ENCODE data around the gene PPP1R36. TPM values are rescaled to one million over a fixed set of nuclear protein-coding genes. Genes with fewer than 3 reads are reported as not detected.

Gene PPP1R36
- total and polyA plus RNA-seq, 4 experiments from 2014 or later: 0.49 TPM; not detected in 3

GRCh38 chr14:64574371-64575107, 24.8 kb downstream of the PPP1R36 start:
- Mint-ChIP-seq H3K27ac (no peak overlapping the region), H3K4me1 (no peaks in the 10 kb centered on the region), H3K27me3 (no peaks in the 10 kb centered on the region), H3K9me3 (no peaks in the 10 kb centered on the region), H3K36me3 (no peaks in the 10 kb centered on the region), H3K4me3 (no peak overlapping the region)
- Histone ChIP-seq H3K9me3 (ENCODE audit: control insufficient read depth in 1 of 2, low read length in 2 of 2) (no peaks in the 10 kb centered on the region), H3K4me3 (ENCODE audit: low read length in 2 of 2) (no peak overlapping the region), H3K4me1 (ENCODE audit: insufficient read depth, low read length) (no peaks in the 10 kb centered on the region), H3K27ac (ENCODE audit: low read depth, low read length) (no peak overlapping the region), H3K36me3 (ENCODE audit: insufficient read depth, low read length) (no peaks in the 10 kb centered on the region), H3K27me3 (ENCODE audit: insufficient read depth, low read length) (no peaks in the 10 kb centered on the region)
- intact Hi-C loops (cut with micrococcal nuclease): no loop called here
- CTCF ChIA-PET (ENCODE audit: partially characterized antibody): no interaction called here
- POLR2A ChIA-PET (ENCODE audit: partially characterized antibody): no interaction called here
- DNase-seq: no peak

GRCh38 chr14:64577211-64577610, 27.4 kb downstream of the PPP1R36 start:
- H3K9me3 ChIP-seq (ENCODE audit: control insufficient read depth in 1 of 2, low read length in 2 of 2): no peaks in the 10 kb centered on the region
- ChIA-PET POLR2A (ENCODE audit: partially characterized antibody) (no interaction called here), CTCF (ENCODE audit: partially characterized antibody) (no interaction called here)
- intact Hi-C loops (cut with micrococcal nuclease): no loop called here
- Mint-ChIP-seq H3K9me3 (no peaks in the 10 kb centered on the region), H3K4me1 (no peaks in the 10 kb centered on the region), H3K36me3 (no peaks in the 10 kb centered on the region), H3K27ac (no peak overlapping the region), H3K4me3 (no peak overlapping the region), H3K27me3 (no peaks in the 10 kb centered on the region)
- H3K27ac ChIP-seq (ENCODE audit: low read depth, low read length): no peak overlapping the region
- H3K27me3 ChIP-seq (ENCODE audit: insufficient read depth, low read length): no peaks in the 10 kb centered on the region
- H3K4me3 ChIP-seq (ENCODE audit: low read length in 2 of 2): no peak overlapping the region
- H3K4me1 ChIP-seq (ENCODE audit: insufficient read depth, low read length): no peaks in the 10 kb centered on the region
- no peak for DNase-seq
- no peaks in the 10 kb centered on the region for H3K36me3 ChIP-seq (ENCODE audit: insufficient read depth, low read length)

- DNase-seq: no peak
- intact Hi-C loops (cut with micrococcal nuclease): no loop called here
- CTCF ChIA-PET (ENCODE audit: partially characterized antibody): interaction anchor here (1.0 kb wide), 1 partner anchor 38 kb away, joined by 3 read pairs; no protein-coding TSS in a partner anchor
- Mint-ChIP-seq H3K4me1 (no peaks in the 10 kb centered on the region), H3K4me3 (no peak overlapping the region), H3K36me3 (no peaks in the 10 kb centered on the region), H3K27ac (no peak overlapping the region), H3K27me3 (no peaks in the 10 kb centered on the region), H3K9me3 (no peaks in the 10 kb centered on the region)
- POLR2A ChIA-PET (ENCODE audit: partially characterized antibody): no interaction called here
- no peaks in the 10 kb centered on the region for H3K27me3 ChIP-seq (ENCODE audit: insufficient read depth, low read length)
- H3K27ac ChIP-seq (ENCODE audit: low read depth, low read length): no peak overlapping the region
- H3K4me3 ChIP-seq (ENCODE audit: low read length in 2 of 2): no peak overlapping the region
- H3K4me1 ChIP-seq (ENCODE audit: insufficient read depth, low read length): no peaks in the 10 kb centered on the region
- no peaks in the 10 kb centered on the region for H3K9me3 ChIP-seq (ENCODE audit: control insufficient read depth in 1 of 2, low read length in 2 of 2)
- no peaks in the 10 kb centered on the region for H3K36me3 ChIP-seq (ENCODE audit: insufficient read depth, low read length)
Measured at GRCh38 chr14:64580467-64580866, 30.7 kb downstream of the PPP1R36 start.

- ChIA-PET POLR2A (ENCODE audit: partially characterized antibody) (no interaction called here), CTCF (ENCODE audit: partially characterized antibody) (interaction anchor here (1.0 kb wide), 1 partner anchor 39 kb away, joined by 3 read pairs; no protein-coding TSS in a partner anchor)
- H3K4me1 Mint-ChIP-seq: no peaks in the 10 kb centered on the region
- no peaks in the 10 kb centered on the region for H3K36me3 ChIP-seq (ENCODE audit: insufficient read depth, low read length)
- H3K36me3 Mint-ChIP-seq: no peaks in the 10 kb centered on the region
- no peak overlapping the region for H3K4me3 ChIP-seq (ENCODE audit: low read length in 2 of 2)
- no peaks in the 10 kb centered on the region for H3K4me1 ChIP-seq (ENCODE audit: insufficient read depth, low read length)
- H3K27me3 Mint-ChIP-seq: no peaks in the 10 kb centered on the region
- intact Hi-C loops (cut with micrococcal nuclease): no loop called here
- H3K27ac ChIP-seq (ENCODE audit: low read depth, low read length): no peak overlapping the region
- no peaks in the 10 kb centered on the region for H3K27me3 ChIP-seq (ENCODE audit: insufficient read depth, low read length)
- no peak overlapping the region for H3K27ac Mint-ChIP-seq
- no peak overlapping the region for H3K4me3 Mint-ChIP-seq
- no peaks in the 10 kb centered on the region for H3K9me3 Mint-ChIP-seq
- no peaks in the 10 kb centered on the region for H3K9me3 ChIP-seq (ENCODE audit: control insufficient read depth in 1 of 2, low read length in 2 of 2)
- no peak for DNase-seq
Measured at GRCh38 chr14:64581363-64581762, 31.6 kb downstream of the PPP1R36 start.

- no peak for DNase-seq
- intact Hi-C loops (cut with micrococcal nuclease): no loop called here
- H3K9me3 Mint-ChIP-seq: no peaks in the 10 kb centered on the region
- H3K36me3 ChIP-seq (ENCODE audit: insufficient read depth, low read length): no peaks in the 10 kb centered on the region
- no peaks in the 10 kb centered on the region for H3K9me3 ChIP-seq (ENCODE audit: control insufficient read depth in 1 of 2, low read length in 2 of 2)
- no peaks in the 10 kb centered on the region for H3K4me1 ChIP-seq (ENCODE audit: insufficient read depth, low read length)
- no peaks in the 10 kb centered on the region for H3K4me1 Mint-ChIP-seq
- H3K4me3 Mint-ChIP-seq: no peak overlapping the region
- no peak overlapping the region for H3K4me3 ChIP-seq (ENCODE audit: low read length in 2 of 2)
- POLR2A ChIA-PET (ENCODE audit: partially characterized antibody): no interaction called here
- no peaks in the 10 kb centered on the region for H3K27me3 Mint-ChIP-seq
- no peaks in the 10 kb centered on the region for H3K36me3 Mint-ChIP-seq
- H3K27ac Mint-ChIP-seq: no peak overlapping the region
- no peaks in the 10 kb centered on the region for H3K27me3 ChIP-seq (ENCODE audit: insufficient read depth, low read length)
- no peak overlapping the region for H3K27ac ChIP-seq (ENCODE audit: low read depth, low read length)
- CTCF ChIA-PET (ENCODE audit: partially characterized antibody): no interaction called here
Measured at GRCh38 chr14:64581817-64582216, 32.1 kb downstream of the PPP1R36 start.

- intact Hi-C loops (cut with micrococcal nuclease): no loop called here
- no peaks in the 10 kb centered on the region for H3K27me3 ChIP-seq (ENCODE audit: insufficient read depth, low read length)
- no peak for DNase-seq
- Mint-ChIP-seq H3K36me3 (no peaks in the 10 kb centered on the region), H3K27me3 (peaks cover 0 to 3% of the 10 kb centered on the region in 2 donors), H3K4me3 (no peak overlapping the region), H3K9me3 (no peaks in the 10 kb centered on the region), H3K27ac (no peak overlapping the region), H3K4me1 (no peaks in the 10 kb centered on the region)
- no peaks in the 10 kb centered on the region for H3K9me3 ChIP-seq (ENCODE audit: control insufficient read depth in 1 of 2, low read length in 2 of 2)
- POLR2A ChIA-PET (ENCODE audit: partially characterized antibody): no interaction called here
- CTCF ChIA-PET (ENCODE audit: partially characterized antibody): no interaction called here
- no peaks in the 10 kb centered on the region for H3K4me1 ChIP-seq (ENCODE audit: insufficient read depth, low read length)
- H3K27ac ChIP-seq (ENCODE audit: low read depth, low read length): no peak overlapping the region
- H3K4me3 ChIP-seq (ENCODE audit: low read length in 2 of 2): no peak overlapping the region
- no peaks in the 10 kb centered on the region for H3K36me3 ChIP-seq (ENCODE audit: insufficient read depth, low read length)
Measured at GRCh38 chr14:64584190-64584589, 34.4 kb downstream of the PPP1R36 start.

- intact Hi-C loops (cut with micrococcal nuclease): no loop called here
- H3K9me3 Mint-ChIP-seq: peaks cover 0 to 3% (median 0%) of the 10 kb centered on the region in 8 donors
- H3K27me3 ChIP-seq (ENCODE audit: insufficient read depth, low read length): no peaks in the 10 kb centered on the region
- no peak overlapping the region for H3K27ac Mint-ChIP-seq
- H3K36me3 ChIP-seq (ENCODE audit: insufficient read depth, low read length): no peaks in the 10 kb centered on the region
- H3K4me3 Mint-ChIP-seq: no peak overlapping the region
- no peak for DNase-seq
- no peaks in the 10 kb centered on the region for H3K4me1 ChIP-seq (ENCODE audit: insufficient read depth, low read length)
- ChIA-PET POLR2A (ENCODE audit: partially characterized antibody) (interaction anchor here (0.6 kb wide), 1 partner anchor 534 kb away, joined by 3 read pairs; no protein-coding TSS in a partner anchor), CTCF (ENCODE audit: partially characterized antibody) (no interaction called here)
- H3K4me3 ChIP-seq (ENCODE audit: low read length in 2 of 2): no peak overlapping the region
- peaks cover 5 to 6% of the 10 kb centered on the region in 2 donors for H3K27me3 Mint-ChIP-seq
- no peaks in the 10 kb centered on the region for H3K9me3 ChIP-seq (ENCODE audit: control insufficient read depth in 1 of 2, low read length in 2 of 2)
- H3K27ac ChIP-seq (ENCODE audit: low read depth, low read length): no peak overlapping the region
- H3K36me3 Mint-ChIP-seq: no peaks in the 10 kb centered on the region
- no peaks in the 10 kb centered on the region for H3K4me1 Mint-ChIP-seq
Measured at GRCh38 chr14:64591809-64592208, 42.0 kb downstream of the PPP1R36 start.

All from CD4-positive, alpha-beta memory T cell (primary cell).